ENCODE data around the gene HAS3. TPM values are rescaled to one million over a fixed set of nuclear protein-coding genes. Genes with fewer than 3 reads are reported as not detected.

HAS3 gene
- total RNA-seq, 1 donor from 2014 or later: 0.82 TPM

DNA sequence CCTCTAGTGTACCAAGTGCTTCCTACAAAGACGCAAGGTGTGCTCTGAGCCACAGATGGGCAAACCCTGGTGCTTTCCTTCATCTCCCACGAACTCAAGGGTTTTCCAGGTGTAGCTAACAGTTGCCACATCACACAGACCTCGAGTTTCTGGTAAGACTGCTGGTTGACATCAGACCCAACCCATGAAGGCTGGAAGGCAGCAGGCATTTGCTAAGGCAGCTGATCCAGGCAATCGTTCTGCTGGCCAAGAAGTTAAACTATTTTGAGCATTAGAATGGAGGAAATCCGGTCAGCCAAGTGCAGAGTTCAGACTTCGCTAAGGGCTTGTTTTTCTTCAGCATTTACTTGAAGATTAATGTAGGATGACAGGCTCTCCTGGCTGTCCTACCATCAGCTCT is 11.5 kb downstream of the HAS3 start:
- Mint-ChIP-seq H3K36me3 (ENCODE audit: low read depth) (peaks cover 63% of the 10 kb centered on the region), H3K27ac (no peak overlapping the region), H3K4me1 (no peaks in the 10 kb centered on the region), H3K27me3 (no peaks in the 10 kb centered on the region), H3K9me3 (no peaks in the 10 kb centered on the region), H3K4me3 (no peak overlapping the region)
- intact Hi-C loops (cut with micrococcal nuclease): no loop called here
- ATAC-seq (ENCODE audit: low read depth) (no peak), DNase-seq (no peak)
- CTCF ChIA-PET: no interaction called here
- POLR2A ChIA-PET: no interaction called here
- TF ChIP-seq, protein P1, sequence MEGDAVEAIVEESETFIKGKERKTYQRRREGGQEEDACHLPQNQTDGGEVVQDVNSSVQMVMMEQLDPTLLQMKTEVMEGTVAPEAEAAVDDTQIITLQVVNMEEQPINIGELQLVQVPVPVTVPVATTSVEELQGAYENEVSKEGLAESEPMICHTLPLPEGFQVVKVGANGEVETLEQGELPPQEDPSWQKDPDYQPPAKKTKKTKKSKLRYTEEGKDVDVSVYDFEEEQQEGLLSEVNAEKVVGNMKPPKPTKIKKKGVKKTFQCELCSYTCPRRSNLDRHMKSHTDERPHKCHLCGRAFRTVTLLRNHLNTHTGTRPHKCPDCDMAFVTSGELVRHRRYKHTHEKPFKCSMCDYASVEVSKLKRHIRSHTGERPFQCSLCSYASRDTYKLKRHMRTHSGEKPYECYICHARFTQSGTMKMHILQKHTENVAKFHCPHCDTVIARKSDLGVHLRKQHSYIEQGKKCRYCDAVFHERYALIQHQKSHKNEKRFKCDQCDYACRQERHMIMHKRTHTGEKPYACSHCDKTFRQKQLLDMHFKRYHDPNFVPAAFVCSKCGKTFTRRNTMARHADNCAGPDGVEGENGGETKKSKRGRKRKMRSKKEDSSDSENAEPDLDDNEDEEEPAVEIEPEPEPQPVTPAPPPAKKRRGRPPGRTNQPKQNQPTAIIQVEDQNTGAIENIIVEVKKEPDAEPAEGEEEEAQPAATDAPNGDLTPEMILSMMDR (IDR thresholded peaks at IDR 0.05): no peak

DNA sequence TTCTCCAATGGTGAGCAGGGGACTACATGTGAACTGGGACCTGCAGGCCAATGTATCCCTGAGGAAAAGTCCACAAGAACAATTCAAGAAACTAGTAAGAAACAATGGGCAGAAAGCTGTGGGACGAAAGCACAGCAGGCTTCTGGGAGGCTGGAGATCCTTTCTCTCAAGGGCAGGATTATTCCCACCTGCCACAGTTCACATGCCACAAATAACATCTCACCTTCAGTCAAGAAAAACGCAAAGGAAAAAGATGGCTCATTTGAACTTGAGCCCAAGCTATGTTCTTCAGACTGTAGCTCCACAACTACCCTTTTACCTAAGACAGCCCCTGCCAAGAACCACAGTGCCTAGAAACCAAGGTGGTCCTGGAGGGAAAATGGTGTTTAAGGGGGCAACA is 13.0 kb downstream of the HAS3 start:
- ATAC-seq (ENCODE audit: low read depth) (no peak), DNase-seq (no peak)
- Mint-ChIP-seq H3K27me3 (no peaks in the 10 kb centered on the region), H3K4me1 (no peaks in the 10 kb centered on the region), H3K4me3 (no peak overlapping the region), H3K9me3 (no peaks in the 10 kb centered on the region), H3K36me3 (ENCODE audit: low read depth) (peaks cover 63% of the 10 kb centered on the region), H3K27ac (no peak overlapping the region)
- ChIA-PET POLR2A (no interaction called here), CTCF (interaction anchor here (0.9 kb wide), 1 partner anchor 598 kb away, joined by 3 read pairs; no protein-coding TSS in a partner anchor)
- TF ChIP-seq, protein P1 (IDR thresholded peaks at IDR 0.05): no peak
- intact Hi-C loops (cut with micrococcal nuclease): no loop called here

DNA sequence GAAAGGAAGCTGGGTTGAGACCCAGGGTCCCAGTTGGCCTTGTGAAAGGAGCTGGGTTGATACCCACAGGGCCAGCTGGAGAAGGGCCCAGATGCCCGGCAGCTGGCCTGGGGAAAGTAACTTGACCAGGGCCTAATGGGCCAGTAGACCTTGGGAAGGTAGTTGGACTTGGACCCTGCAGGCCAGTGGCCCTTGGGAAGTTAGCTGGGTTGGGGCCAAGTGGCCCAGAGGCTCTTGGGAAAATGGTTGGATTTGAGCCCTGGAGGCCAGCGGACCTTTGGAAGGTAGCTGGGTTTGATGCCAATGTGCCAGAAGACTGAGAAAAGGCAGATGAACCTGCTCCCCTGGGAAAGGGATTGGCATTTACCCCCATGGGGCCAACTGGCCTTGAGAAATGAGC is 13.5 kb downstream of the HAS3 start:
- Mint-ChIP-seq H3K27ac (no peak overlapping the region), H3K4me3 (no peak overlapping the region), H3K9me3 (no peaks in the 10 kb centered on the region), H3K4me1 (no peaks in the 10 kb centered on the region), H3K36me3 (ENCODE audit: low read depth) (peaks cover 58% of the 10 kb centered on the region), H3K27me3 (no peaks in the 10 kb centered on the region)
- ChIA-PET POLR2A (no interaction called here), CTCF (interaction anchor here (0.9 kb wide), 1 partner anchor 598 kb away, joined by 3 read pairs; no protein-coding TSS in a partner anchor)
- TF ChIP-seq, protein P1 (IDR thresholded peaks at IDR 0.05): no peak
- intact Hi-C loops (cut with micrococcal nuclease): no loop called here
- no peak for ATAC-seq (ENCODE audit: low read depth)
- DNase-seq: no peak

DNA sequence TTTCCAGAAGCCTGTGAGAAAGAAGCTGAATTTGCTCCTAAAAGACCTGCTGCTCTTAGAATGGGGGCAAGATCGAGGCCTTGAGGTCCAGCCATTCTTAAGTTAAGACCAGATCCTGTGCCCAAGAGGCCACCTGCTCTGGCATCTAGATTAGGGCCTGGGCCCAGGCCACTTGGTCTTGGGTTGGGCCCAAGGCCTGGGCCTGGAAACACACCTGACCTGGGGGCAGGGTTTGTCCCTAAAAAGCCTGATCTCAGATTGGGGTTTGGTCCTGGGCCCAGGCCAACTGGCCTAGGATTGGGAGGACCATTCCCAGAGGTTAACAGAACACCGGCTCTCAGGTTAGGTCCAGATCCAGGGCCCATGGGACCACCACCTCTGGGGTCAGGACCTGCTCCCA is 14.1 kb downstream of the HAS3 start:
- POLR2A ChIA-PET: no interaction called here
- H3K27me3 Mint-ChIP-seq: no peaks in the 10 kb centered on the region
- CTCF ChIA-PET: no interaction called here

DNA sequence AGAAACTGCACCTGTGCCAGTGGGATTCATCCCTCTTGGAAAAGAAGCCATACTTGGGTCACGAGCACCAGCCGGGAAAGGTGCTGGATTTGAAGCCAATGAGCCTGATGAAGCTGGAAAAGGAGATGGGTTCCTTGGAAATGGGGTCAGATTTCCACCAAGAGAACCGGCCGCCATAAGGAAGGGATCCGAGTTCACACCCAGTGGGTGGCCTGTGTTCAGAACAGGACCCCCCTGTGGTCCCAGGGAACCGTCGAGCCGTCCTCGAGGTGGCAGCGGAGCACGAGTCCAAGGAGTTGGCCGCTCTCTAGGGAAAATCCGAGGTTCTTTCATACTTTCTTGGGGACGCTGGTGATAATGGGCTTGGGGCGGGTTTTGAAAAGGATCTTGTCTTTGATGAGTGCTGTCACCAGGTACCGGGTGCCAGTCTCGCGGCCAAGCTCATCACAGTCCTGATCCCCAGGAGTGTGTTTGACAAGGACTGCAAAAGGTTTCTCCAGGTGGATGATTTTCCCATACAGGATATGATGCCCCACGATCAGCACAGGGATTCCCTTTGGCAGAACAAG is 14.7 kb downstream of the HAS3 start:
- peaks cover 2% of the 10 kb centered on the region for H3K4me1 Mint-ChIP-seq
- ChIA-PET POLR2A (interaction anchor here (0.6 kb wide), 1 partner anchor 600 kb away, joined by 3 read pairs; no protein-coding TSS in a partner anchor), CTCF (interaction anchor here (0.8 to 1.5 kb wide), 2 partner anchors 8 to 591 kb away, joined by 3 to 4 read pairs; no protein-coding TSS in a partner anchor)
- H3K27me3 Mint-ChIP-seq: no peaks in the 10 kb centered on the region
- intact Hi-C loops (cut with micrococcal nuclease): no loop called here
- ATAC-seq (ENCODE audit: low read depth) (no peak), DNase-seq (no peak)
- H3K27ac Mint-ChIP-seq: no peak overlapping the region
- TF ChIP-seq, protein P1 (IDR thresholded peaks at IDR 0.05): no peak
- no peak overlapping the region for H3K4me3 Mint-ChIP-seq
- H3K9me3 Mint-ChIP-seq: no peaks in the 10 kb centered on the region
- H3K36me3 Mint-ChIP-seq (ENCODE audit: low read depth): peaks cover 48% of the 10 kb centered on the region

More for the DNA sequence above, 14.1 kb downstream of the HAS3 start:
- H3K4me1 Mint-ChIP-seq: peaks cover 2% of the 10 kb centered on the region
- DNase-seq (no peak), ATAC-seq (ENCODE audit: low read depth) (no peak)
- no peaks in the 10 kb centered on the region for H3K9me3 Mint-ChIP-seq
- intact Hi-C loops (cut with micrococcal nuclease): no loop called here
- no peak overlapping the region for H3K4me3 Mint-ChIP-seq
- TF ChIP-seq, protein P1 (IDR thresholded peaks at IDR 0.05): no peak
- no peak overlapping the region for H3K27ac Mint-ChIP-seq
- H3K36me3 Mint-ChIP-seq (ENCODE audit: low read depth): peaks cover 54% of the 10 kb centered on the region

Measured in activated B cell treated with CpG ODN at 0.5 μM for 24 hours (primary cell).